GM19468 (cell line): Measurements from ENCODE around the gene NPIPB9.
"Not testable (repeated sequence)": the region's sequence is repeated elsewhere in the genome, so short reads cannot be mapped to it uniquely, and the experiment has no call there.

Experiments
- ATAC-seq: cut with Tn5 transposase; IDR thresholded peaks from one replicate; pipeline ENCODE4 v1.9.1; 2021; ENCODE audit warnings: mild to moderate bottlenecking, moderate library complexity, moderate number of reproducible peaks; ENCODE audit not compliant: unreplicated experiment; ENCODE audit errors: extremely low read depth

The NPIPB9 gene

GRCh38 chr16:28751487-28751886, at the start of gene NPIPB9:
NPIPB9 (plus strand) TSS chr16:28751787.
- ATAC-seq = not testable (repeated sequence)

GRCh38 chr16:28704246-28704645, 47.3 kb upstream of the NPIPB9 start:
- ATAC-seq = not testable (repeated sequence)

- peak; percentile 76 for ATAC-seq
These were observed 40.1 kb upstream of the NPIPB9 start, which contains the start of gene EIF3C for GRCh38 chr16:28711220-28712083. EIF3C (plus strand) TSS chr16:28711464; CDS start chr16:28711687, 223 bp downstream.

- not testable (repeated sequence) for ATAC-seq
These were observed 28.5 kb upstream of the NPIPB9 start for GRCh38 chr16:28722852-28723650.

GRCh38 chr16:28731253-28731652, 20.3 kb upstream of the NPIPB9 start:
- ATAC-seq = not testable (repeated sequence)

- ATAC-seq = not testable (repeated sequence)
These were observed 19.0 kb upstream of the NPIPB9 start for GRCh38 chr16:28732455-28733124.

- ATAC-seq = not testable (repeated sequence)
These were observed 11.8 kb upstream of the NPIPB9 start for GRCh38 chr16:28739787-28740186.

- not testable (repeated sequence) for ATAC-seq
These were observed 11.0 kb upstream of the NPIPB9 start for GRCh38 chr16:28740631-28741030.

GRCh38 chr16:28741295-28741694, 10.3 kb upstream of the NPIPB9 start:
- not testable (repeated sequence) for ATAC-seq

- ATAC-seq = not testable (repeated sequence)
These were observed 4.8 kb upstream of the NPIPB9 start for GRCh38 chr16:28746618-28747350.

- ATAC-seq = peak; percentile 32
These were observed 1.6 kb upstream of the NPIPB9 start for GRCh38 chr16:28749997-28750465.

- not testable (repeated sequence) for ATAC-seq
These were observed 1.0 kb upstream of the NPIPB9 start for GRCh38 chr16:28750469-28751067.

GRCh38 chr16:28781697-28782096, 30.1 kb downstream of the NPIPB9 start:
- ATAC-seq = not testable (repeated sequence)

- not testable (repeated sequence) for ATAC-seq
These were observed 30.8 kb downstream of the NPIPB9 start for GRCh38 chr16:28782357-28782756.

GRCh38 chr16:28802235-28803019, 50.8 kb downstream of the NPIPB9 start:
- ATAC-seq = not testable (repeated sequence)

GRCh38 chr16:28807445-28808120, 56.0 kb downstream of the NPIPB9 start:
- ATAC-seq = not testable (repeated sequence)

- ATAC-seq = no peak
These were observed 68.4 kb downstream of the NPIPB9 start for GRCh38 chr16:28820016-28820415.

GRCh38 chr16:28820546-28820945, 69.0 kb downstream of the NPIPB9 start:
- ATAC-seq = not testable (repeated sequence)
